Upper lobe of right lung (tissue), 1 donor: ENCODE results near the gene PCDHGB7. TPM values are rescaled to one million over a fixed set of nuclear protein-coding genes. Genes with fewer than 3 reads are reported as not detected.
"Not testable (repeated sequence)": the region's sequence is repeated elsewhere in the genome, so short reads cannot be mapped to it uniquely, and the experiment has no call there.

Source experiments
- ATAC-seq: fragments of 200-7000 bp; cut with Tn5 transposase; one replicate; pipeline ENCODE4 v1.9.1; 2020; ENCODE audit warnings: mild to moderate bottlenecking, moderate library complexity
- DNase-seq: peaks from one replicate; pipeline ENCODE4 v3.0.0-alpha.2; 2020
- H3K27ac ChIP-seq: fragments of 200-600 bp; one replicate; pipeline ENCODE4 v1.8.0; 2022
- H3K27me3 ChIP-seq: fragments of 200-600 bp; one replicate; pipeline ENCODE4 v1.8.0; 2022; ENCODE audit warnings: mild to moderate bottlenecking
- H3K36me3 ChIP-seq: fragments of 200-600 bp; one replicate; pipeline ENCODE4 v1.8.0; 2022
- H3K4me1 ChIP-seq: fragments of 200-600 bp; one replicate; pipeline ENCODE4 v1.8.0; 2022
- H3K4me3 ChIP-seq: fragments of 200-600 bp; one replicate; pipeline ENCODE4 v1.8.0; 2022; ENCODE audit warnings: mild to moderate bottlenecking
- H3K9me3 ChIP-seq: fragments of 200-600 bp; one replicate; pipeline ENCODE4 v1.8.0; 2022
- CTCF ChIP-seq: fragments of 200-600 bp; IDR thresholded peaks from one replicate; pipeline ENCODE4 v1.8.0; 2022; ENCODE audit warnings: antibody characterized with exemption
- intact Hi-C: fragments of 100-400 bp; cut with DNase I; formaldehyde crosslinking; loops from one replicate; pipeline ENCODE4 v1.11.0; 2022
- total RNA-seq: library from RNA; stranded (reverse); fragmentation: NEBNext Ultra II Directional; extraction: Animal tissue kit (Norgen Biotek cat#: 25700); gene quantifications from one replicate; pipeline ENCODE4 v1.2.1, GENCODE V29; 2021
- donor health status: DM: no; HTN: yes; CAD: no; lungs with severe emphysema.

PCDHGB7 gene
- total RNA-seq, 1 donor from 2014 or later: 15.4 TPM

GRCh38 chr5:141397756-141398551 is 19.5 kb upstream of the PCDHGB7 start, which contains the start of gene PCDHGB5:
TSS of gene PCDHGB5 (plus strand) at chr5:141397947. CDS start at chr5:141398128, 181 bp downstream.
- Histone ChIP-seq H3K4me3 (peak within 1 kb of the TSS; percentile 37), H3K27me3 (peaks cover 16% of the 10 kb centered on the region), H3K9me3 (peaks cover 21% of the 10 kb centered on the region)
- H3K36me3 ChIP-seq, H3K4me1 ChIP-seq, H3K27ac ChIP-seq, intact Hi-C loops: not testable (repeated sequence)
- peak; percentile 76 for DNase-seq
- TF ChIP-seq CTCF: peak; percentile 59
- peak; percentile 97 for ATAC-seq

DNA sequence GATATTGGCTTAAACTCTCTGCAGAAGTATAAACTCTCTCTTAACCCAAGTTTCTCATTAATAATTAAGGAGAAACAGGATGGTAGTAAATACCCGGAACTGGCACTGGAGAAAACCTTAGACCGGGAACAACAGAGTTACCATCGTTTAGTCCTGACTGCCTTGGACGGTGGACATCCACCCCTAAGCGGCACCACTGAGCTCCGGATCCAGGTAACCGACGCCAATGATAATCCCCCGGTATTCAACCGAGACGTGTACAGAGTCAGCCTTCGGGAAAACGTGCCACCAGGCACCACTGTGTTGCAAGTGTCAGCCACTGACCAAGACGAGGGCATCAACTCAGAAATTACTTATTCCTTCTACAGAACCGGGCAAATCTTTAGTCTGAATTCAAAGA is 18.9 kb upstream of the PCDHGB7 start:
- H3K4me3 ChIP-seq: no peak overlapping the region
- ATAC-seq (no peak), DNase-seq (no peak)
- H3K27me3 ChIP-seq: peaks cover 14% of the 10 kb centered on the region
- TF ChIP-seq CTCF: no peak
- H3K27ac ChIP-seq: no peak overlapping the region
- intact Hi-C loops: no loop called here
- no peaks in the 10 kb centered on the region for H3K4me1 ChIP-seq
- peaks cover 18% of the 10 kb centered on the region for H3K9me3 ChIP-seq
- H3K36me3 ChIP-seq: no peaks in the 10 kb centered on the region

- ATAC-seq: no peak
- intact Hi-C loops: no loop called here
- H3K4me3 ChIP-seq: no peak overlapping the region
- DNase-seq: no peak
- H3K27me3 ChIP-seq: peaks cover 7% of the 10 kb centered on the region
- no peak for TF ChIP-seq CTCF
- H3K27ac ChIP-seq: no peak overlapping the region
- no peaks in the 10 kb centered on the region for H3K36me3 ChIP-seq
- no peaks in the 10 kb centered on the region for H3K4me1 ChIP-seq
- peaks cover 17% of the 10 kb centered on the region for H3K9me3 ChIP-seq
Observed at GRCh38 chr5:141399555-141400258, 17.8 kb upstream of the PCDHGB7 start.

DNA sequence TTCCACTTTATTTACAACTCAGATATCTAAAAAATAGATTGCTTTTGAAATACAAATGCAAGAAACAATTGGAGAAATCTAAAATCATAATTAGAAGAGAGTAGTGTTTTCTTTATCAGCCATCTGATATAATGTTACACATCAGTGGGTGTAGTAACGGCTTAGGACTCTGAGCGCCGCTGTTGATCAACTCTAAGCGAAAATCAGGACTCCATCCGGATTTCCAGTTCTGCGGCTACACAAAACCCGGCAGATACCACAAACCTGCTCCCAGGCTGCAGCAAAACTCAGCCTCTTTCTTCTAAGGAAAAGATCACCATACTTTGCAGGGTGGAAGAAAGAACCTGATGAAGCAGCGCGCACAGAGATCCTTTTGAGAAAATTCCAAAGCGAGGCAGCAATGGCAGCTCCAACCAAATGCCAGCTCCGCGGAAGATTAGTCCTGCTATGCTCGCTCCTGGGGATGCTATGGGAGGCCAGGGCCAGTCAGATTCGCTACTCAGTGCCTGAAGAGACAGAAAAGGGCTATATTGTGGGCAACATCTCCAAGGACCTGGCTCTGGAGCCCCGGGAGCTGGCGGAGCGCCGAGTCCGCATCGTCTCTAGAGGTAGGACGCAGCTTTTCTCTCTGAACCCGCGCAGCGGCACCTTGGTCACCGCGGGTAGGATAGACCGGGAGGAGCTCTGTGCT is 14.8 kb upstream of the PCDHGB7 start, which contains the start of gene PCDHGA9:
Gene PCDHGA9, plus strand, starts transcription at position 226 of the 691 bp plus-strand sequence. Its CDS starts 175 bp downstream, at position 401.
- DNase-seq (no peak), ATAC-seq (peak; percentile 64)
- Histone ChIP-seq H3K27ac (no peak within 1 kb of the TSS), H3K9me3 (peaks cover 22% of the 10 kb centered on the region), H3K36me3 (no peaks in the 10 kb centered on the region), H3K4me3 (peak within 1 kb of the TSS; percentile 25), H3K27me3 (peaks cover 7% of the 10 kb centered on the region), H3K4me1 (no peaks in the 10 kb centered on the region)
- TF ChIP-seq CTCF: peak; percentile 41
- intact Hi-C loops: no loop called here

GRCh38 chr5:141403387-141403786 is 14.1 kb upstream of the PCDHGB7 start:
- no peak for TF ChIP-seq CTCF
- H3K27ac ChIP-seq: no peak overlapping the region
- intact Hi-C loops: no loop called here
- peaks cover 7% of the 10 kb centered on the region for H3K27me3 ChIP-seq
- DNase-seq (no peak), ATAC-seq (no peak)
- H3K9me3 ChIP-seq: peaks cover 25% of the 10 kb centered on the region
- H3K4me3 ChIP-seq: peak overlapping the region; percentile 25
- no peaks in the 10 kb centered on the region for H3K4me1 ChIP-seq
- no peaks in the 10 kb centered on the region for H3K36me3 ChIP-seq
